SH-SY5Y (cell line): ENCODE measurements around the gene KCNK5.

Experiments
- GATA2 ChIP-seq: IDR thresholded peaks from 2 replicates; pipeline ENCODE4 v1.6.1; 2011; ENCODE audit warnings: mild to moderate bottlenecking, low read depth, low read length
- GATA3 ChIP-seq: IDR thresholded peaks from 2 replicates; pipeline ENCODE4 v1.6.1; 2011; ENCODE audit warnings: low read depth, mild to moderate bottlenecking, low read length, moderate library complexity

The KCNK5 gene

GRCh38 chr6:39189915-39190544 lies 39.2 kb downstream of the KCNK5 start:
- no peak for TF ChIP-seq GATA3
- no peak for TF ChIP-seq GATA2

DNA sequence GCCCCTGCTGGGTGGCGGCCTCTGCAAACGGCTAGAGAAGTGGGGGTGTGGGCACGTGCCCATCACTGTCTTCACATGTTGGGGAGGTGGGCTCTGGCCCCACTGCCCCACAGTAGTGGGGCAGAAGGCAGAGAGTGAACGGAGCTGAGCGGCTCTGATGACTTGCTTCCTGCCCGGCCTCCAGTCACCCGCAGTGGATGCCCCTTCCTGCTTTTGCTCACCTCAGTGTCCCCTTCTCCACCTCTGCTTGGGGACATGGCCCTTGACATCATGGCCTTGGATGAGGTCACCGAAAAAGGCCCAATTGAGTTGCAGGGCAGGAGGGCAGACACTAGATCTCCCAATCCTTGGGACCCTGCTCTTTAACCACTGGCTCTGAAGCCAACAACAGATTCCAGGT lies 40.1 kb downstream of the KCNK5 start:
- TF ChIP-seq GATA2 (no peak), GATA3 (no peak)

GRCh38 chr6:39188571-39188970 lies 40.7 kb downstream of the KCNK5 start:
- TF ChIP-seq GATA2, result no peak
- no peak for TF ChIP-seq GATA3

DNA sequence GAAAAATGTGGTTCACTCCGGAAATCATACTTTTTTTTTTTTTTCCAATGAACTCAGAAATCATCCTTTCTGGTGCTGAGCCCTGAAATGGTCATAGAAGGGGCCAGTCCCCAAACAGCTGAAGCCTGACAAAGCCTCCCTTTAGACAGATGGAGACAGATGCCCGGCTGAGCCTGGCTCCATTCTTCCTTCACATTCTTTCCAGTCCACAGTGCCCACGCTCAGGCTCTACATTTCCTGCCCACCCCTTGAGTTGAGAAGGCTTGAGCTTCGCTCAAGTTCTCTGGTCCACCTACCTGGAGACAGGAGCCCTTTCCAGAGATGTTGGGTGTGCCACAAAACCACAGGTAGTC lies 41.2 kb downstream of the KCNK5 start:
- TF ChIP-seq GATA2 (no peak), GATA3 (no peak)

- no peak for TF ChIP-seq GATA3
- no peak for TF ChIP-seq GATA2
Observed at GRCh38 chr6:39184906-39185580, 44.2 kb downstream of the KCNK5 start.

- TF ChIP-seq GATA2 (no peak), GATA3 (no peak)
Observed at GRCh38 chr6:39182604-39183003, 46.7 kb downstream of the KCNK5 start.

- TF ChIP-seq GATA2 (no peak), GATA3 (no peak)
Observed at GRCh38 chr6:39181826-39182225, 47.4 kb downstream of the KCNK5 start.

- TF ChIP-seq GATA3 (no peak), GATA2 (no peak)
Observed at GRCh38 chr6:39181333-39181732, 47.9 kb downstream of the KCNK5 start.

DNA sequence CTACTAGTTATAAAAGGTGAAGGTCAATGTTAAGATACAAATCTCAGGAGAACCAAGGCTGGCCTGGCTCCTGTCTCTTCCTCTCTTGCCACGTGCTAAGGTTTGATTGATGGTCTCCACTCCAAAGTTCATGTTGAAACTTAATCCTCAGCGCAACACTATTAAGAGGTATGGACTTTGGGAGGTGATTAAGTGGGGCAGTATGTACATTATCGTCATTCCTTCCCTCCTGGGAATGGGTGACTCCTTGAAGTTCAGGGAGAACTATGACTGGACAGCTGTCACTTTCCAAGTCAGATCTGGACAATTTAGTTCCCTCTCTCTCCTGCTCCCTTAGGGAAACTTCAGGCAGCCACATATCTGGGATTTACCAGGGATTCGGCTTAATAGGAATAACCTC lies 50.5 kb downstream of the KCNK5 start:
- TF ChIP-seq GATA3 (no peak), GATA2 (no peak)

DNA sequence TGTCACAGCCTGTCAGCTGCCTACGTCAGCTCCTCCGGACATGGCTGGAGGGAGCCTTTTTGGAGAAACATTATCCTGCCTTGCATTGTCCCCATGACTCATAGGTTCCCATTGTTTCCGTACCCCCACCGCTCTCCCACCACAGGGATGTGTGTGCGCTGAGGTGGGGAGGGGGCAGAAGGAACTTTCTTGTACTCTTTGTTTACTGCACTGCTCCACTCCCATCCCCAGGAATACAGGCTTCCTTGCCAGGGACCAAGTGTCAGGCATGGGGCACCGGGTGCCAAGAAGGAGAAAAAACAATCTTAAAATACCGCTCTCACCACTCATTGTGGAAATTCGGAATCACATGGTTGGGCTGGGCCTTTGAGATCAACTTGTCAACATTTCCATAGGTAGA lies 51.0 kb downstream of the KCNK5 start:
- TF ChIP-seq GATA3, result no peak
- TF ChIP-seq GATA2, result no peak

- TF ChIP-seq GATA2 (no peak), GATA3 (no peak)
Observed at GRCh38 chr6:39177130-39177529, 52.1 kb downstream of the KCNK5 start.

DNA sequence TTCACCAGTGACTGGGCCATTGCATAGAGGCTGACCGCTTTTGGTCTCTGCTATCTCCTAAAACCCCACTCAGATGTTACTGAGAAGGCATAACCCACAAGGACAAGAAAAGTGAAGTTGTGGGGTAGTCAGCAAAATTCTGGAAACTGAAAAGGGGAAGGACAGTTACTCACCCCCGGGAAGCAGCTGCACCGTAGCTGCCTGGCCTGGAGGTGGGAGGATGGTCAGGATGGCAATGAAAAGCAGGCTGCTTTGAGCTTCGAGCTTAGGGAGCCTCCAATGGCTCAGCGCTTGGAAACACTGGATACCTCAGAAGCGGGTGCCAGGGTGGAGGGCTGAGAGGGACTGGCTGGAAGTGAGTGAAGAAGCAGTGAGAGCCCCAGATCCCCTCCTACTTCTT lies 56.0 kb downstream of the KCNK5 start:
- TF ChIP-seq GATA2 (no peak), GATA3 (no peak)

DNA sequence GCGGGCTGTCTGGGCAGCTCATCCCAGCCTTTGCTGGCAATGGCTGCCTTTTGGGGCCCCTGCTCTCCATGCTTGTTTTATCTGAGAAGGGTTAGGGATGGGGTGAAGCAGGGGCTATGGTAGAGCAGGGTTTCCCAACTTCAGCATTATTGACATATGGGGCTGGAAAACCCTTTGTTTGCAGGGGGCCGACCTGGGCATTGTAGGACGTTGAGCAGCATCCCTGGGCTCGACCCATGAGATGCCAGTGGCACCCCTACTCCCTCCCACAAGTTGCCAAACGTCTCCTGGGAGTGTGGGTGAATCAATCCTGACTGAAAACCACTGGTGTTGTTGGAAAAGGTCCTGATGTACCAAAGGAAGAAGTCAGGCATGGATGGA lies 56.9 kb downstream of the KCNK5 start:
- TF ChIP-seq GATA3, result no peak
- TF ChIP-seq GATA2, result no peak

GRCh38 chr6:39171489-39172376 lies 57.5 kb downstream of the KCNK5 start:
- TF ChIP-seq GATA3 (no peak), GATA2 (no peak)

- TF ChIP-seq GATA3 (no peak), GATA2 (no peak)
Observed at GRCh38 chr6:39170860-39171259, 58.4 kb downstream of the KCNK5 start.

GRCh38 chr6:39170389-39170788 lies 58.9 kb downstream of the KCNK5 start:
- TF ChIP-seq GATA3 (no peak), GATA2 (no peak)
